Upper lobe of left lung (tissue), 6 donors: ENCODE measurements around the gene ZNF212. TPM values are rescaled to one million over a fixed set of nuclear protein-coding genes. Genes with fewer than 3 reads are reported as not detected.

Experiments
- ATAC-seq, 2 donors: fragments of 200-7000 bp; cut with Tn5 transposase; one replicate each; pipeline ENCODE4 v1.9.1; 2022; ENCODE audit warnings: mild to moderate bottlenecking in 2 of 2, moderate library complexity in 2 of 2; ENCODE audit not compliant: low FRiP score in 2 of 2
- DNase-seq, 2 donors: peaks; one replicate each; pipeline ENCODE4 v3.0.0-alpha.2; 2019 to 2020
- H3K27ac ChIP-seq, 4 donors: fragments of 200-600 bp; sonication (generic); one replicate each; pipeline ENCODE4 v1.5.1; 2016 to 2019
- H3K27me3 ChIP-seq, 4 donors: fragments of 200-600 bp; sonication (generic); one replicate each; pipeline ENCODE4 v1.5.1; 2017 to 2019
- H3K36me3 ChIP-seq, 4 donors: fragments of 200-600 bp; sonication (generic); one replicate each; pipeline ENCODE4 v1.5.1; 2016 to 2019
- H3K4me1 ChIP-seq, 4 donors: fragments of 200-600 bp; sonication (generic); one replicate each; pipeline ENCODE4 v1.5.1; 2018 to 2019
- H3K4me3 ChIP-seq, 4 donors: fragments of 200-600 bp; sonication (generic); one replicate each; pipeline ENCODE4 v1.5.1; 2017 to 2019; ENCODE audit warnings: mild to moderate bottlenecking in 2 of 4, moderate library complexity in 1 of 4
- H3K9me3 ChIP-seq, 4 donors: fragments of 200-600 bp; sonication (generic); one replicate each; pipeline ENCODE4 v1.5.1; 2018 to 2019
- EP300 ChIP-seq, 4 donors: sonication (generic); formaldehyde crosslinking; IDR thresholded peaks; one replicate each; pipeline ENCODE4 v1.5.1; 2017; ENCODE audit warnings: antibody characterized with exemption in 4 of 4, control low read depth in 2 of 4
- POLR2A ChIP-seq, 4 donors: fragments of 450-650 bp; IDR thresholded peaks; one replicate each; pipeline ENCODE4 v1.5.1; 2016 to 2017; ENCODE audit warnings: antibody characterized with exemption in 4 of 4, mild to moderate bottlenecking in 2 of 4
- POLR2AphosphoS5 ChIP-seq, 2 donors: sonication (generic); formaldehyde crosslinking; IDR thresholded peaks; one replicate each; pipeline ENCODE4 v1.5.1; 2017; ENCODE audit warnings: antibody characterized with exemption in 2 of 2
- whole genome bisulfite sequencing, 2 donors: methylation state at CpG; one replicate each; pipeline ENCODE4 v1.1.5; 2017 to 2018; 5-methylcytosine and 5-hydroxymethylcytosine counted together
- total RNA-seq, 6 donors: library from RNA; depleted of rRNA in 4 of 6; stranded (reverse); fragments of >200 nt in 4 of 6; gene quantifications; one replicate each; pipeline versions ENCODE4 v1.1.0 to v1.2.1, GENCODE V29; 2016 to 2021
- TF ChIP-seq, protein P1 (sequence below), 6 experiments: fragments of 450-650 bp in 4 of 6; fragments of 200-600 bp in 2 of 6; sonication (generic) in 2 of 6; IDR thresholded peaks; one replicate each; pipeline ENCODE4 v1.5.1; 2016 to 2019; ENCODE audit warnings: antibody characterized with exemption in 6 of 6
- donor health status: DM: no; HTN: no; CAD: no; lungs with moderate emphysema.
- donor health status: DM: no; HTN: yes; CAD: no; lungs with severe emphysema.

ZNF212 gene
- total RNA-seq, 6 donors from 2014 or later = 10.3 to 33.5 (median 10.9) TPM

DNA sequence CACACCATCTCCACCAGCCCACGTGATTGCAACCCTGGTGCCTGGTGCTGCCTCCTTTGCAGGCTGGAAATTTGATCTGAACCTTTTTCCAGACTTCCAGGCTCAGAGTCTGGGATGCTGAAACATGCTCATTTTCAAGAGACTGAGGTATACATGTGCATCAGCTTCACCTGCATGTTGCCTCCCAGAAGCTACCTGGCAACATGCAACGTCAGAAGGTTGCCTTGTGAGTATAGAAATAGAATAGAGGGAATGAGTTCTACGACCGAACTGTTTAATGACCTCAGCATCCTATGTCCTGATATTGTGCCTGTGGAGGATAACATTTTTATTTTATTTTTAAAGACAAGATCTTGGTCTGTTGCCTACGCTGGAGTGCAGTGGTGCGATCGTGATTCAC, 1.9 kb upstream of the ZNF212 start:
- Histone ChIP-seq H3K27ac (no peak overlapping the region), H3K9me3 (no peaks in the 10 kb centered on the region), H3K4me3 (no peak overlapping the region), H3K36me3 (no peaks in the 10 kb centered on the region), H3K27me3 (no peaks in the 10 kb centered on the region), H3K4me1 (peaks cover 14 to 22% (median 20%) of the 10 kb centered on the region in 4 donors)
- no peak for ATAC-seq
- TF ChIP-seq POLR2AphosphoS5 (IDR thresholded peaks at IDR 0.05) (no peak), EP300 (IDR thresholded peaks at IDR 0.05) (no peak), POLR2A (IDR thresholded peaks at IDR 0.05) (no peak)
- TF ChIP-seq, protein P1, sequence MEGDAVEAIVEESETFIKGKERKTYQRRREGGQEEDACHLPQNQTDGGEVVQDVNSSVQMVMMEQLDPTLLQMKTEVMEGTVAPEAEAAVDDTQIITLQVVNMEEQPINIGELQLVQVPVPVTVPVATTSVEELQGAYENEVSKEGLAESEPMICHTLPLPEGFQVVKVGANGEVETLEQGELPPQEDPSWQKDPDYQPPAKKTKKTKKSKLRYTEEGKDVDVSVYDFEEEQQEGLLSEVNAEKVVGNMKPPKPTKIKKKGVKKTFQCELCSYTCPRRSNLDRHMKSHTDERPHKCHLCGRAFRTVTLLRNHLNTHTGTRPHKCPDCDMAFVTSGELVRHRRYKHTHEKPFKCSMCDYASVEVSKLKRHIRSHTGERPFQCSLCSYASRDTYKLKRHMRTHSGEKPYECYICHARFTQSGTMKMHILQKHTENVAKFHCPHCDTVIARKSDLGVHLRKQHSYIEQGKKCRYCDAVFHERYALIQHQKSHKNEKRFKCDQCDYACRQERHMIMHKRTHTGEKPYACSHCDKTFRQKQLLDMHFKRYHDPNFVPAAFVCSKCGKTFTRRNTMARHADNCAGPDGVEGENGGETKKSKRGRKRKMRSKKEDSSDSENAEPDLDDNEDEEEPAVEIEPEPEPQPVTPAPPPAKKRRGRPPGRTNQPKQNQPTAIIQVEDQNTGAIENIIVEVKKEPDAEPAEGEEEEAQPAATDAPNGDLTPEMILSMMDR (IDR thresholded peaks at IDR 0.05) = no peak
- 81 to 82% methylated on average over 7 of the region's 7 CpGs for WGBS, 2 donors
- no peak for DNase-seq

DNA sequence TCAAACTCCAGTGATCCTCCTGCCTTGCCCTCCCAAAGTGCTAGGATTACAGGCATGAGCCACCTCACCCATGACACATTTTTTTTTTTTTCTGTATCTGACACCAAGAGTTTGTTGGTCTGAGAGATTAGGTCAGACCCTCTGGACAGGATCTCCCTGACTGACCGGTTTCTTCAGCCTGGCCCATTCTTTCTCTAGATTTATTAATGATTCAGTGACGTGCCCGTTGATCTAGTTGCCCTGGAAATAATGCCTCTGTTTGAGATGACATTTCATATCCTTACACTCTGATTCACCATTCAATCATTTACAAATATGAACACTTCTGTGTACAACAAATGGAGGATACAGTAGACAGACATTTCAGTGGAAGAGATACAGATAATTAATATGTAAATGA, 1.4 kb upstream of the ZNF212 start:
- no peaks in the 10 kb centered on the region for H3K36me3 ChIP-seq
- no peak for DNase-seq
- no peaks in the 10 kb centered on the region for H3K27me3 ChIP-seq
- no peak overlapping the region for H3K27ac ChIP-seq
- no peak for ATAC-seq
- WGBS, 2 donors = 75 to 80% methylated on average over 3 of the region's 3 CpGs
- H3K4me3 ChIP-seq = no peak overlapping the region
- H3K4me1 ChIP-seq = peaks cover 14 to 22% (median 20%) of the 10 kb centered on the region in 4 donors
- H3K9me3 ChIP-seq = no peaks in the 10 kb centered on the region
- TF ChIP-seq POLR2AphosphoS5 (IDR thresholded peaks at IDR 0.05) (no peak), POLR2A (IDR thresholded peaks at IDR 0.05) (no peak), EP300 (IDR thresholded peaks at IDR 0.05) (no peak)
- TF ChIP-seq, protein P1 (IDR thresholded peaks at IDR 0.05) = no peak

DNA sequence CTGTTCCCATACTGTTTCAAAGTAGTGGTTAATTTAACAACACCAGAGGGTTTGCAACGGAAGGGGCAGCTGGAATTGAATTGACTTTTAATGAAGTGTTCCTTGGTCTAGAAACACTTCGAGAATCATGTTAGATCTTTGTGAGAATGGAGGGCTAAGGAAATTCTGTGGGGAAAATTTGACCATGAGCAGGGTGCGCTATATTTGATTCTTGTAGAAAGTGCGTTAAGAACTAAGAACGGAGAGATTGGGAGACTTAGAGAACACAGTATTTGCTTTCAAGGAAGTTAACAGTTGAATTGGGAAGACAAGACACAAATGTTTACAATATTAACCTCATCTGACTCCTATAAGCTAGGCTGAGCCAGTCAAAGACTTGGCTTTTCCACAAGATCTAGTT, 1.2 kb downstream of the ZNF212 start:
- no peaks in the 10 kb centered on the region for H3K36me3 ChIP-seq

DNA sequence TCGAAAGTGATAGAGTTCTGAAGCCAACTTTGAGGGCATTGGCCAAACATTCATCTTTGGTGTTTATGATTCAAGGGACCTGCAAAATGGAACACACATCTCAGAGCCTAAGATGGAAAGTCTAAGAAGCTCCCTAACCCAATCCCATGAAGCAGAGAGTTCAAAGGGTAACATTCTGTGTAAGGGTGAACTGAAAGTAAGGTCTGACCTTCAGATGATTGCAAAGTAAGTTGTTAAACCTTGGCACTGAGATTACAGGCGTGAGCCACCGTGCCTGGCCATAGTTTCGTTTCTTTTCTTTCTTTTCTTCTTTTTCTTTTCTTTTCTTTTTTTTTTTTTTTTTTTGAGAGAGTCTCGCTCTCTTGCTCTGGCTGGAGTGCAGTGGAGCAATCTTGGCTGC, 2.2 kb downstream of the ZNF212 start:
- ATAC-seq = no peak
- 89 to 96% methylated on average over 5 of the region's 5 CpGs for WGBS, 2 donors

More for the DNA sequence above, 1.2 kb downstream of the ZNF212 start:
- DNase-seq = no peak
- H3K27me3 ChIP-seq = no peaks in the 10 kb centered on the region
- TF ChIP-seq EP300 (IDR thresholded peaks at IDR 0.05) (no peak), POLR2AphosphoS5 (IDR thresholded peaks at IDR 0.05) (no peak), POLR2A (IDR thresholded peaks at IDR 0.05) (no peak)
- TF ChIP-seq, protein P1 (IDR thresholded peaks at IDR 0.05) = no peak
- H3K9me3 ChIP-seq = no peaks in the 10 kb centered on the region
- H3K27ac ChIP-seq = no peak overlapping the region
- peak overlapping the region in 3 of 4 donors; percentile 81 to 99 (median 98) for H3K4me3 ChIP-seq
- no peak for ATAC-seq
- peaks cover 14 to 22% (median 20%) of the 10 kb centered on the region in 4 donors for H3K4me1 ChIP-seq
- 77 to 80% methylated on average over 5 of the region's 5 CpGs for WGBS, 2 donors

More for the DNA sequence above, 2.2 kb downstream of the ZNF212 start:
- H3K9me3 ChIP-seq = no peaks in the 10 kb centered on the region
- DNase-seq = no peak
- H3K36me3 ChIP-seq = no peaks in the 10 kb centered on the region
- no peak overlapping the region for H3K4me3 ChIP-seq
- no peak overlapping the region for H3K27ac ChIP-seq
- peaks cover 14 to 22% (median 20%) of the 10 kb centered on the region in 4 donors for H3K4me1 ChIP-seq
- no peak for TF ChIP-seq POLR2AphosphoS5 (IDR thresholded peaks at IDR 0.05)
- no peak for TF ChIP-seq EP300 (IDR thresholded peaks at IDR 0.05)
- no peak for TF ChIP-seq POLR2A (IDR thresholded peaks at IDR 0.05)
- TF ChIP-seq, protein P1 (IDR thresholded peaks at IDR 0.05) = no peak
- H3K27me3 ChIP-seq = no peaks in the 10 kb centered on the region
